CD4-positive, alpha-beta T cell treated with Interleukin-6 at 100 ng/mL for 8 hours (primary cell): ENCODE measurements around the gene CAPS2.

Experiments
- DNase-seq: peaks from one replicate; pipeline ENCODE4 v3.0.0-alpha.2; 2020; ENCODE audit warnings: mixed read lengths, low spot score

The CAPS2 gene

DNA sequence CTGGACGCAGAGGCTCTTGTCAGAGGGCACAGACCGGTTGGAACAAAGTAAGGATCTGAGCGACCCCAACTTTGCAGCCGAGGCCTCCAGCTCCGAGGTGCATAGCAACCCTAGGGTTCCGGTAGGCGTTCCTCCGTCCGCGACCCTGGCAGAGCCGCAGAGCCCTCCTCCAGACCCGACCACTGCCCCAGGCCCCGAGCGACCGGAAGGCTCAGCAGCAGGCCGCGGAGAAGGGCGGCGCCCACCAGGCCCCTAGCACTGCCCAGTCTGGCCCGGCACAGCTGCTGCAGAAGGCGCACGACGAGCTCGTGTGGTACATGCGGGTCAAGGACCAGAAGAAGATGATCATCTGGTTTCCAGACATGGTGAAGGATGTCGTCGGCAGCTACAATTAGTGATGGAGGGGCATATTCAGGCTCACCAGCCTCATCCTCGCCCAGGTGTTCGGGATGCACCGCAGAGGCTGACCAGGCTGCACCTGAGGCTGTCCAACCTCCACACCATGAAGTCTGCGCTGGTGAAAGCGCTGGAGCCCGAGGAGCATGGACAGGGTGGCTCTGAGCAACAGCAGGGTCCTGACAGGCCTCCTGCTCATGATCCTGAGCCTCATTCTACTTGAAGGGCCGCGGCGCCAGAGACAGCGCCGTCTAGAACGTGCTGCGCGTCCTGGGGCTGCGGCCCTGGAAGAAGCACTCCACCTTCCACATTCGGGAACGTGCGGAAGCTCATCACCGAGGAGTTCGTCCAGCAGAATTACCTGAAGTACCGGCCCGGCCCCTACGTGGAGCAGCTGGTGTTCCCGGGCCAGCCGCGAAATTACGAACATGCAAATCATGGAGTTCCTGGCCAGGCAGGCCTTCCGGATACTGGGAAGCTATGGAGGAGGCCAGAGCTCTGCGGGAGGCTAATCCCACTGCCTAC lies 24.5 kb downstream of the CAPS2 start:
- DNase-seq = no peak

DNA sequence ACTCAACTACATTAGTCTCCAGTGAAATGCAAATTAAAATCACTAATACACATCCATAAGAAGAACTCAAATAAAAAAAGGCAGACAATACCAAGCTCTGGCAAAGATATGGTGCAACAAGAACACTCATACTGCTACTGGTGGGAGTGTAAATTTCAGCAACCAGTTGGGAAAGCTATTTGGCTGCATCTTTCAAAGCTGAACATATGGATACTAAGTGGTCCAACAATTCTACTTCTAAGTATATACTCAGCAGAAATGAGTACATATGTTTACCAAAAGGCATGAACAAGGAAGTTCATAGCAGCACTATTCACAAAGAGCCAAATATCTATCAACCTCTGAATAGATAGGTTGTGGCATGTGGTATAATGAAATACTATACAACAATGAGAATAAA lies 27.3 kb downstream of the CAPS2 start:
- DNase-seq = no peak

DNA sequence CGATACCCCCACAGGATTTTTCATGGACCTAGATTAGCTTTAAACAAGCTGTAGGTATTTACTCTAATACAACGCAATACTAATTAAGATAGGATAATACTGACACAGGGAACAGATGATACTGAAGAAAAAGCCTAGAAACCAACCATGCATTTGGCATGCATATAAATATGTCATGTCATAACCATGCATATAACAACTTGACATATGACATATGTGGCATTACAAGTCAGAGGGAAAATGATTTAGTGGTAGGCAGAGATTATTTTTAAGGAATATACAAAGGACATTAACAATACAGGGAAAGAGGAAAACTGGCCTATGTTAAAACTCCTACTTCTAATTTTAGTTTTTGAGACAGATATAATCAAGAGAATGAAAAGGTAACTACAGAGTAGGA lies 27.9 kb downstream of the CAPS2 start:
- DNase-seq = no peak

DNA sequence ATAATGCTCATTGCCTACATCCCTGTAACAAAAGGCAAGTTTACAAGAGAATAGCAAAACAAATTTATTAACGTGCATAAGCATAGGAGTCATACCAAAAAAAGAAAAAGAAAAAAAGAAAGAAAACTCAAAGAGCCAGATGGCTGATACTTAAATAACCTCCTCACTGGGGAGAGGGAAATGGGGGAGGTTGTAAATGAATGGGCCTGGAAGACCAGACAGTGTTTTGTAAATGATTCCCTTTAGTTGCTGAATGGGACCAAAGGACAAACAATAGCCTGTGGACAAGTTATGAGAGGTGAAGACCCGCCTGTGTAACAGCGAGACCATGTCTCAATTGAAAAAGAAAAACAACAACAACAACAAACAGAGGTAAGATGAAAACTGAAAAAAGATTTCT lies 35.3 kb downstream of the CAPS2 start:
- DNase-seq = no peak

DNA sequence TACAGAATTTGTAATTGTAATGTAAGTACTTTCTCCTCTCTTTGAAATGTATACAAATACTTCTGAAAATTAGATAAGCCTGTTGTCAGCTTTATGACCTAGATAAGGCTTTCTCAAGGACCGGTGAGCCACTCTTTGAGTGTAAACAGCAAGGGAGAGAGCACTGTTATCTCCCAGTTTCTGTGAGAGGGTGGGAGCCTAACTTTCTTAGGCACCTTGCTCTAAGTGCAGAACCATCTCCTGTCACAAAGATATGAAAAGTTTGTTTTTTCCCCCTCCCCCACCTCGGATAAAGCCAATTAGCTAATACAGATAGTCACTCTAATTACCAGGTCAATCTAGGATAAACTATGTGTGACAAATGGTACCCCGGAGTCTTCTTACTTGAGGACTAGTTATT lies 35.8 kb downstream of the CAPS2 start:
- no peak for DNase-seq

DNA sequence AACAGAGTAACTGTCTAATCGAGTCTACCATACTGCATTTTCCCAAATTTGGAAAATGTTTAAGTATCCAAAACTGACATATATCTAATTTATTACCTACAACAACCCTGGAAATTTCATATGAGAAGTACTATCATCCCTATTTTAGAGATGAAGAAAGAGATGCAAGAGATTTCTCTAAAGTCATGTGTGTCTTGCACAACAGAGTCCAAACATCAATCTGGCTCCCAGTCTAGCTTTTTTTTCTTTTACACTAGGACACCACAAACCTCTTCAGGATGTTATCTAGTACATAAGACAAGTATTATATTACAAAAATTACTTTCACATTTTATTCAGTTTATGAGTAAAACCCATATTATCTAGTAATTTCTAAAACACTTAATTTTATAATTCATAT lies 39.1 kb downstream of the CAPS2 start:
- DNase-seq = no peak

DNA sequence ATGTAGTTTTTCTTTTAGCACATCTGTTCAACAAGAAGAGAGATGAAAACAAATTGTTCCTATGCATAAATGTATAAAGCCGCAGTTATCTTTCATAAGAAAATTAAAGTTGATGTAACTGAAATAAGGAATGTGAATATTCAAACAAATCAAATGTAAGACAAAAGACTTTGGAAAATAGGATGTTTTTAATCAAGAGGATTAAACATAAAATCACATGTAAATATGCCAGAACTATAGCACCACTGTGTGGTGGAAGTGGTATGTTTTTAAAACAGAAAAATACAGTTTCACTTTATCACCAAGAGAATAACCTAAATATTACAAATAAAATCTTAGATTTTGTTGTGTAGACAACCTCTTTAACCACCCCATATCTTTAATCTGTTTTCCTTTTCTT lies 40.4 kb downstream of the CAPS2 start:
- DNase-seq = no peak

DNA sequence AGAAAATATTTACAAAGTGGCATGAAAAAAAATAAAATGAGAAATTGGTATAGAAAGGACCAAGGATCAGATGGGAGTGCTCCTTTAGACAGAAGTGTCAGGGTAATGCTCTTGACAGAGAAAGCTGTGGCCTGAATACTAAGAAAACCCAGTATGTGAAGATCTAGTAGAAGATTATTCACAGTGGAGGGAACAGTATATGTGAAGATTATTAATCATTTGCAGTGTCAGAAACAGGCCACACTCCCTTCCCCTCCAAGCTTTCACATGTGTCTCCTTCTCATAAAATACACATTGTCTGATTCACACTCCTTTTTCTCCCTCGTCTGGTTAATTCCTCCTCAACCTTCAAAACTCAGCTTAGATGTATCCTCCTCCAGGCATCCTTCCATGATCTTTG lies 41.3 kb downstream of the CAPS2 start:
- DNase-seq = no peak

DNA sequence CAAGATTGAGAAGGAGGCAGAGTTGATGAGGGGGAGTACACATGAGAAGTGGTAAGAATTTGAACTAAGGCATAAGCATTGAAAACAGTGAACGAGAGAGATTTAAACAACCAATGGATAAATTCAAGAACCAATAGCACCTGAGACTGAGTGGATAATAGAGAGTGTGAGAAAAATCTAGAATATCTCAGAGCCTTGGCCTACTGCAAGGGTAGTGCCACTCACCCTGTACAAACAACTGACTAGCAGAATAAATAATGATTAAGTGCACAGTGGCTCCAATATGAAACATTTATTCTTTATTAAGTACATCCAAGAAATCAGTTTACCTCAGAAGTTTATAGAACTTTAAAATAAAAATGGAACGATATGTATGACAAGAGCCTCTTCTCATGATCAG lies 54.4 kb downstream of the CAPS2 start:
- DNase-seq = no peak

DNA sequence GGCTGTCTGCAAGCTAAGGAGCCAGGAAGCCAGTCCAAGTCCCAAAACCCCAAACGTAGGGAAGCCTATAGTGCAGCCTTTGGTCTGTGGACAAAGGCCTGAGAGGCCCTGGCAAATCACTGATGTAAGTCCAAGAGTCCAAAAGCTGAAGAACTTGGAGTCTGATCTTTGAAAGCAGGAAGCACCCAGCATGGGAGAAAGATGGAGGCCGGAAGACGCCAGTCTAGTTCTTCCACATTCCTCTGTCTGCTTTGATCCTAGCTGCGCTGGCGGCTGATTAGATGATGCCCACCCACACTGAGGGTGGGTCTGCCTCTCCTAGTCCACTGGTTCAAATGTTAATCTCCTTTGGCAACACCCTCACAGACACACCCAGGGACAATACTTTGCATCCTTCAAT lies 58.5 kb downstream of the CAPS2 start:
- no peak for DNase-seq

DNA sequence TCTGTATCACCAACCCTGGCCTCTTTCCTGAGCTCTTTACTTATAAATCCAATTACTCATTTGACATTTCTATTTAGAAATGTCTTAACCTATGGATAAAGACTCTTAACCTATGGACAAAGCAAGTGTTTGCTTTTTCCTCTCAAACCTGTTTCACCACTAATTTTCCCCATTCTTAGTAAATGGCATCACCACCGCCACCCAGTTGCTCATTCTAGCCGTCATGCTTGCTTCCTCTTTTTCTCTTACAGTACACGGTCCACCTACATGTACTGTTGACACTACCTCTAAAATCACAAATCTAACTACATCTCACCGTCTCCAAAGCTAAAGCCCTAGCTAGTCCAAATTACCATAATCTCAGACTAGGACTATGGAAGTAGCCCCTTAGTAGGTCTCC lies 60.0 kb downstream of the CAPS2 start:
- DNase-seq = no peak

DNA sequence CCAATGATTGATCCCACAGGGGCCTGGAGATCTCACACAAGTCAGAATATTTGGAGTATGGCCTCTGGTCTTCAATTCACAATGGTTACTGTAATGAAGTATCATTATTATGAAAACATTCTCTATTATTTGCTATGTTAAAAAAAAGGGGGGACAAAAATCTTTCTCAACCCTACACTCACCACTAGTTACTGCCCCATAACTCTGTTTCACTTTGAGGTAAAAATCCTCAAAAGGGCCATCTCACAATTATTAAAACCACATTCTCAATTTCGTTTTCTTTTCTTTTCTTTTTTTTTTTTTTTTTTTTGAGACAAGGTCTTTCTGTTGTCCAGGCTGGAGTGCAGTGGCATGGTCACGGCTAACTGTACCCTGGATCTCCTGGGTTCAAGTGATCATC lies 60.9 kb downstream of the CAPS2 start:
- no peak for DNase-seq

DNA sequence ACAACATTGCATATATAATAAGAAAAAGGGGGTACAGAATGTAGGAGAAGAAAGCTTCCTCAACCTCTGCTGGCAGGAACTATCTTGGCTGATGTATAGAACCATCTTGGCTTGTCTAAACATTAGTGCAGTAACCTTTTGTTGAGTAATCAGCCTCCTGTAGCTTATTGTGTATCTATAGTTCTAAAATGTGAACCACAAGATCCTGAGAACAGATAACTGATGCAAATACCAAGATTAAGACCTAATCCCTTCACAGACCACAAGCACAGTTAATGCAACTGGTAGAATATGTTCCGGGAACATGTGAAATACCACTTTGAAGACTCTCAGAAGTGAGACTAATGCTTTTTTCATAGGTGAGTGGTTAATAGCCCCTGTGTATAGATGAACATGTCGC lies 69.8 kb downstream of the CAPS2 start:
- no peak for DNase-seq

DNA sequence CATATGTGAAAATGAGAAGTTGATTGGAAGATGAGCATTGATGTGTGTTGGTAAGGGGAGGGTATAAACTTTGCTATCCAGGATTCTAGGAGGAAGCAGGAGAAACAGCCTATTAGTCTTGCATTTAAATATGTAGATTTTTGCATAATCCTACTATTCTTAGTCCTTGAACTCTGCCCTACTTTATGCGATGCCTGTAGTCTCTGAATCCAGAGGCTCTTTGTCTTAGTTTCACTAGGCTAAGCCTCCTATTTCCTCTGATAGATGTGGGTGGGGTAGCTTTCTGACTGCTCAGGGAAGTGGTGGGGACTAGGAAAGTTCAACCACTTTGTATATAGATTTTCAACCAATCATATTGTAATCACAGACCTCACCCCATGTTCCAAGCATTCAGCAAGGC lies 71.0 kb downstream of the CAPS2 start:
- no peak for DNase-seq

DNA sequence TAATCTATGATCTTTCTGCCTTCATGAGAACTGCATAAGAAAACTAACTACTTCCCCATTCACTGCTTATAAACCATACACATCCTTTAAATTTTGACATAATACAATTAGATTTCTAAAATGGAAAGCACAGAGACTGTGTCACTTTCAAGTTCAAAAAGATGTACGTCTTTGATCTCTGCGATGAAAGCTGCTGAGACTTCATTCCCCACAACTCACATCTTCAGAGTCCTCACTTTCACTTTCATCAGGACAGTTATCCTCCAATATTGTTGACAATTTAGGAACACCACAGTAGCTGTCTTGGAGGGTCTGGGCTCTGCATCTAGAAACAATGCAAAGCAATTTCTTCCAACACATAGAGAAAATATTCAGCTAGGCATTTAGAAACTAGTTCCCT lies 72.6 kb downstream of the CAPS2 start:
- peak; percentile 14 for DNase-seq

DNA sequence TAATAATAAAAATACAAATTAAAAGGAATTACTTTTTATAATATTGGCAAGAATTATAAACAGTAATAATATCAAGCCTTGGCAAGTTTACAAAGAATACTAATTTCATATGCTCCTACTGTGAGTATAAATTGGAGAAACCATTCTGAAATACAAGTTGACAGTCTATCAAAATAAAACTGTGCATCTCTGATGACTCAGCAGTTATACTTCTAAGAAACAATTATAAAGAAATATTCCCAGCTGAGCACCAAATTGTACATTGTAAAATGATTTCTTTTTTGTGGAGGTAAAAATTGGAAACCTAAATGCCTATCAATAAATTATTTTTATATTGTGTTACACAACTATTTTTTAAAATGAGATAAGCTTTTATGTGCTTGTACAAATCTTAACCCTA lies 85.0 kb downstream of the CAPS2 start:
- DNase-seq = no peak

DNA sequence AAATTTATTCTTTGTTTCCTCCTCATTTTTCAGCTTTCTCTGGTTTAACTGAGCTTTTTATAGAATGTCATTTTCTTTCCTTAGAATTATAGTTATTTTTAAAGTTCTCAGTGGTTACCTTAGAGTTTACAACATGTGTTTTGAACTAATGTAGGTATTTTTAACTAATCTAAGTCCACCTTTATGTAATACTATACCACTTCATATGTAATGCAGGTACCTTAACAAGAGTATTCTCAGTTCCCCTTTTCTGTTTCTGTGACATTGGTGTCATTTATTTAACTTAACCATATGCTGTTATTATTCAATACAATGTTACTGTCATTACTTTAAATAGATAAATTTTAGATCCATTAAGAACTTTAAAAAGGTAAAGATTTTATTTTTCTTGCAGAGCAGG lies 90.1 kb downstream of the CAPS2 start:
- no peak for DNase-seq

DNA sequence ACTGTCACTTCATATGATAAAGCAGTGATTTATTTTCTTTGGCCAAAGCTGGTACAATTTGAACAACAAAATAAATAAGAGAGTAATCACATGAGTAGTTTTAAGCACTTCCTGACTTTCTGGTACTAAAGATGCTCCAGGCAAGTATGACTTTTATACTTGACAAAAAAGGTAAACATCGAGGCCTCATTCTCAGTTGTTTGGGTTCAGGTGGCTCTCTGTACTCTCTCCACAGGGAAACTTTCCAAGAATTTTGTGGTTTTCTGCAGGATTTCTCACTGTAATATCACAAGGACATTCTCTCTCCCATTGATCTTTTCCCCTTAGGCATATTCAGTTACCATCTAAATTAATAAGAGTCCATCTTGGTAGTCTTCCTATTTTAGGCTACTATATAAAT lies 93.9 kb downstream of the CAPS2 start:
- DNase-seq = no peak

DNA sequence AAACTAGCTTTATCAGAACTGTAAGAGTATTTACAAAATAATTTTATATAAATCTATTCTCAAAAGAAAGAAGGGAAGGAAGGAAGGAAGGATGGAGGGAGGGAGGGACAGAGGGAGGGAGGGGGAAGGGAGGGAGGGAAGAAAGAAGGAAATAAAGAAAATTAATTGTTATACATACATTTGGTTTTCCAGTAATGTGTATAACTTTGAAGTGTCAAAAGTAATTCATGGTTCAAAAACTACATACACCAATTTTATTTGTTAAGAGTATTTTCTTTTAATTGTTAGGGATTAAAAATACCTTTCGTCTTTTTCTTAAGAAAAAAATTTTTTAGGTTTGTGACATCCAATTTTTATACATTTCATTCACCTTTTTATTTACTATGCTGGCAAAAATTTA lies 103.0 kb downstream of the CAPS2 start:
- no peak for DNase-seq
